Endothelial cell of umbilical vein (primary cell): Measurements from ENCODE around the gene ATAD3A. TPM values are rescaled to one million over a fixed set of nuclear protein-coding genes. Genes with fewer than 3 reads are reported as not detected.

Source experiments
- BruUV-seq: library from RNA; stranded (reverse); fragments of 400-500 nt; replicated peaks from 2 replicates; lab custom pipeline; 2021; lab: Mats Ljungman, UMichigan
- CTCF ChIA-PET: fragments of 300-600, 350-600 bp; sonication (Branson Sonifier 250); formaldehyde crosslinking; loops from one replicate; lab custom pipeline; 2021; ENCODE audit warnings: antibody characterized with exemption, inconsistent platforms; lab: Charles Lee
- POLR2A ChIA-PET: fragments of 300-600, 350-600 bp; sonication (Branson Sonifier 250); formaldehyde crosslinking; loops from one replicate; lab custom pipeline; 2021; ENCODE audit warnings: antibody characterized with exemption, inconsistent platforms; lab: Charles Lee
- DNase-seq: peaks from one replicate; pipeline ENCODE4 v3.0.0-alpha.2; 2011; ENCODE audit warnings: low read depth, low spot score
- FAIRE-seq: peaks from 2 replicates; lab custom pipeline; 2011; peaks lifted over from hg19 to GRCh38; lab: Jason Lieb, UNC
- H2AFZ ChIP-seq: 2 replicates; pipeline ENCODE4 v1.6.0; 2012; ENCODE audit warnings: low read depth, low read length, control low read depth, inconsistent platforms
- H3K27ac ChIP-seq: 2 replicates; pipeline ENCODE4 v1.5.1; 2011; ENCODE audit warnings: low read depth, mild to moderate bottlenecking, control low read depth, low read length, moderate library complexity; ENCODE audit not compliant: insufficient read depth
- H3K27me3 ChIP-seq, 2 experiments: 2 replicates each; pipeline versions ENCODE4 v1.6.0 to v1.6.1; 2011; ENCODE audit warnings: low read length in 2 of 2, mixed read lengths in 1 of 2; ENCODE audit not compliant: control insufficient read depth in 2 of 2, insufficient read depth in 2 of 2
- H3K36me3 ChIP-seq, 2 experiments: 2 replicates in 1 of 2; 3 replicates in 1 of 2; pipeline ENCODE4 v1.5.1; 2011; ENCODE audit warnings: low read length in 2 of 2, mild to moderate bottlenecking in 1 of 2, moderate library complexity in 1 of 2; ENCODE audit not compliant: control insufficient read depth in 2 of 2, insufficient read depth in 2 of 2; ENCODE audit errors: extremely low read depth in 1 of 2
- H3K4me1 ChIP-seq: 3 replicates; pipeline ENCODE4 v1.5.1; 2011; ENCODE audit warnings: mild to moderate bottlenecking, low read length; ENCODE audit not compliant: control insufficient read depth, insufficient read depth; ENCODE audit errors: extremely low read depth
- H3K4me2 ChIP-seq: 2 replicates; pipeline ENCODE4 v1.6.1; 2011; ENCODE audit warnings: low read length, control low read depth, mixed read lengths; ENCODE audit not compliant: insufficient read depth
- H3K4me3 ChIP-seq, 3 experiments: fragments of 200-600 bp in 1 of 3; sonication (generic), shearing (Covaris generic) in 1 of 3; replicated peaks in 1 of 3; 2 replicates each; pipeline ENCODE4 v1.5.1; 2011 to 2016; ENCODE audit warnings: control low read depth in 3 of 3, low read length in 3 of 3, mild to moderate bottlenecking in 2 of 3, inconsistent platforms in 1 of 3, low read depth in 1 of 3, moderate library complexity in 1 of 3; ENCODE audit not compliant: insufficient read depth in 1 of 3
- H3K79me2 ChIP-seq: 2 replicates; pipeline ENCODE4 v1.6.0; 2012; ENCODE audit warnings: low read length, inconsistent platforms; ENCODE audit not compliant: control insufficient read depth, insufficient read depth
- H3K9ac ChIP-seq: replicated peaks from 2 replicates; pipeline ENCODE3; 2011; ENCODE audit warnings: low read length, control low read depth; ENCODE audit not compliant: insufficient read depth; ENCODE audit errors: extremely low read depth
- H3K9me1 ChIP-seq: replicated peaks from 3 replicates; pipeline ENCODE4 v1.6.0; 2011; ENCODE audit warnings: mild to moderate bottlenecking, low read length; ENCODE audit not compliant: control insufficient read depth, insufficient read depth; ENCODE audit errors: extremely low read depth
- H3K9me3 ChIP-seq: replicated peaks from 2 replicates; pipeline ENCODE4 v1.5.1; 2012; ENCODE audit warnings: low read length, inconsistent platforms; ENCODE audit not compliant: control insufficient read depth, insufficient read depth
- H4K20me1 ChIP-seq: replicated peaks from 2 replicates; pipeline ENCODE3; 2011; ENCODE audit warnings: mild to moderate bottlenecking, low read length; ENCODE audit not compliant: control insufficient read depth, insufficient read depth; ENCODE audit errors: extremely low read depth
- EZH2 ChIP-seq: IDR thresholded peaks from 2 replicates; pipeline ENCODE4 v1.6.1; 2012; ENCODE audit warnings: borderline replicate concordance, low read depth, mild to moderate bottlenecking, moderate library complexity, low read length, inconsistent platforms; ENCODE audit not compliant: severe bottlenecking
- FOS ChIP-seq: IDR thresholded peaks from 2 replicates; pipeline ENCODE4 v1.6.1; 2011; ENCODE audit warnings: mild to moderate bottlenecking, low read length, moderate library complexity, borderline replicate concordance; ENCODE audit not compliant: insufficient read depth
- GATA2 ChIP-seq: IDR thresholded peaks from 2 replicates; pipeline ENCODE4 v1.7.0; 2011; ENCODE audit warnings: low read depth, mild to moderate bottlenecking, moderate library complexity, mixed read lengths, low read length; ENCODE audit not compliant: insufficient read length, insufficient read depth
- JUN ChIP-seq: IDR thresholded peaks from 2 replicates; pipeline ENCODE4 v1.6.1; 2011; ENCODE audit warnings: borderline replicate concordance, low read depth; ENCODE audit not compliant: insufficient read length, insufficient read depth
- MYC ChIP-seq: IDR thresholded peaks from one replicate; pipeline ENCODE4 v1.6.1; 2011; ENCODE audit warnings: mild to moderate bottlenecking, low read depth, low read length
- POLR2A ChIP-seq: IDR thresholded peaks from 2 replicates; pipeline ENCODE4 v1.6.1; 2012; ENCODE audit warnings: low read depth, mild to moderate bottlenecking, control low read depth, low read length
- POLR2AphosphoS5 ChIP-seq: IDR thresholded peaks from 2 replicates; pipeline ENCODE4 v1.6.1; 2012; ENCODE audit warnings: low read depth, mild to moderate bottlenecking, control low read depth, low read length, moderate library complexity; ENCODE audit not compliant: insufficient read depth
- dilution Hi-C: fragments of 300-500 bp; cut with MboI; formaldehyde crosslinking; loops from one replicate; pipeline ENCODE4 v1.15.0; 2019; ENCODE audit warnings: low sequenced_read_pairs; ENCODE audit not compliant: extremely low pct_ligation_motif_present
- intact Hi-C: fragments of 100-400 bp; cut with micrococcal nuclease; formaldehyde crosslinking; loops from one replicate; pipeline ENCODE4 v1.10.0; 2022
- polyA plus RNA-seq, 4 experiments: library from polyadenylated mRNA; depleted of rRNA in 3 of 4; stranded (reverse) in 3 of 4; unstranded in 1 of 4; fragments of >200 nt; gene quantifications; 2 replicates each; pipeline versions ENCODE4 v1.2.1 to v1.2.3, GENCODE V29; 2011 to 2012; ENCODE audit warnings: missing spikeins in 1 of 4
- total RNA-seq: library from RNA; stranded (reverse); gene quantifications from 2 replicates; pipeline ENCODE4 v1.2.3, GENCODE V29; 2021
- TF ChIP-seq, protein P1 (sequence below), 2 donors: IDR thresholded peaks; 1 replicate in 1 of 2; 2 replicates in 1 of 2; pipeline ENCODE4 v1.5.1; 2011; ENCODE audit warnings: low read length in 2 of 2, mild to moderate bottlenecking in 2 of 2, moderate library complexity in 2 of 2, control low read depth in 1 of 2, inconsistent platforms in 1 of 2, low read depth in 1 of 2; ENCODE audit not compliant: insufficient read depth in 1 of 2; ENCODE audit errors: extremely low read depth in 1 of 2
- TF ChIP-seq, protein P2 (sequence below): IDR thresholded peaks from 2 replicates; pipeline ENCODE4 v1.6.1; 2011; ENCODE audit not compliant: insufficient read depth, insufficient read length

Gene ATAD3A
- total and polyA plus RNA-seq, 2 donors (not counting 3 experiments of a cell fraction or from before 2014, with no cell fraction given) = 24.9 to 55.2 TPM

DNA sequence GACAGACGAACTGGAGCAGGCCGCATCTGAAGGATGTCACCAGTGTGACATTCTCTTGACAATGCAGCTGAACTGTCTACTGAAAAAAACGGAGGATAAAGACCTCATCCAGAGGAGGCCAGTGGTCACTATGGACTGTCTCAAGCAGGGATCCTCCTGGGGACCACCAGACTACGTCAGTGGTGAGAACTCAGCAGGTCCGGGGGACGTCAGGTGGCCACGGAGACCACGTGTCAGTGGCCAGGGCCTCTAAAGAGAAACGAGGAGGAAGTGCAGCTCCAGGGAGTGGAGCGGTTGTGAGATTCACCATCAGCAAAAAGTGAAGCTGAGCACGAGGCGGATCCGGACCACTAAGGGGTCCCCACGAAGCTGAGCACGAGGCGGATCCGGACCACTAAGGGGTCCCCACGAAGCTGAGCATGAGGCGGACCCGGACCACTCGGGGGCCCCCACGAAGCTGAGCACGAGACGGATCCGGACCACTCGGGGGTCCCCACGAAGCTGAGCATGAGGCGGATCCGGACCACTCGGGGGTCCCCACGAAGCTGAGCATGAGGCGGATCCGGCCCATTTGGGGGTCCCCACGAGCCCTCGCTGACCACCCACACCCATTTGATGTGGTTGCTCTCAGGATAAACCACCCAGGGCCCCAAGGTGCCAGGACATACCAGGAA is 42.0 kb downstream of the ATAD3A start:
- ChIA-PET POLR2A (no interaction called here), CTCF (interaction anchor here (1.3 kb wide), 1 partner anchor 8 kb away, joined by 3 read pairs; no protein-coding TSS in a partner anchor)
- no peak overlapping the region for H3K4me2 ChIP-seq
- no peak overlapping the region for H3K9ac ChIP-seq
- H4K20me1 ChIP-seq = no peaks in the 10 kb centered on the region
- no TSS peak for BruUV-seq
- TF ChIP-seq POLR2AphosphoS5 = no peak
- no peak for TF ChIP-seq FOS
- intact Hi-C loops = no loop called here
- dilution Hi-C loops = no loop called here
- no peak for DNase-seq
- FAIRE-seq = no peak
- no peaks in the 10 kb centered on the region for H3K27me3 ChIP-seq
- H3K9me3 ChIP-seq = no peaks in the 10 kb centered on the region
- H3K79me2 ChIP-seq = peaks cover 7% of the 10 kb centered on the region
- no peak overlapping the region for H3K27ac ChIP-seq
- no peaks in the 10 kb centered on the region for H3K9me1 ChIP-seq
- no peaks in the 10 kb centered on the region for H3K4me1 ChIP-seq
- no peaks in the 10 kb centered on the region for H3K36me3 ChIP-seq
- no peak overlapping the region for H2AFZ ChIP-seq
- H3K4me3 ChIP-seq = no peak overlapping the region

DNA sequence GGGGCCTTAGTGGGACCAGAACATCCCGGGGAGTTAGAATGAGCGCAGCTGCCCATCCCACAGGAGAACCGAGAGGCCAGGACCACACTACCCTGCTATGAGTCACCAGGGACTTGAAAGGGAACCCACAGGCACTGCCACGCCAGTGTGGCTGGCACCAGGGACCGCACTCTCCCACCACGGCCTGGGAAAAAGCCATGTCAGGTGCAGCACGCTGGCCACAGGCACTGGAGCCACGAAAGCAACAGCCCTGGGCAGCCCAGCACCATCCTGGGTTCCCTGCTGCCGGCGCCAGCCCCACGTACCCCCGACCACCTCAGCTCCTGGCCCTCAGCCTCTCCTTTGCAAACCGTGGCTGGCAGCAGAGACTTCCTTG is 42.6 kb downstream of the ATAD3A start:
- H2AFZ ChIP-seq = no peak overlapping the region
- no peak for FAIRE-seq
- dilution Hi-C loops (no loop called here), intact Hi-C loops (no loop called here)
- no peaks in the 10 kb centered on the region for H3K9me3 ChIP-seq
- H3K36me3 ChIP-seq = no peaks in the 10 kb centered on the region
- TF ChIP-seq POLR2AphosphoS5 (no peak), EZH2 (no peak), FOS (no peak), MYC (no peak), GATA2 (no peak), JUN (no peak), POLR2A (no peak)
- TF ChIP-seq, protein P1, sequence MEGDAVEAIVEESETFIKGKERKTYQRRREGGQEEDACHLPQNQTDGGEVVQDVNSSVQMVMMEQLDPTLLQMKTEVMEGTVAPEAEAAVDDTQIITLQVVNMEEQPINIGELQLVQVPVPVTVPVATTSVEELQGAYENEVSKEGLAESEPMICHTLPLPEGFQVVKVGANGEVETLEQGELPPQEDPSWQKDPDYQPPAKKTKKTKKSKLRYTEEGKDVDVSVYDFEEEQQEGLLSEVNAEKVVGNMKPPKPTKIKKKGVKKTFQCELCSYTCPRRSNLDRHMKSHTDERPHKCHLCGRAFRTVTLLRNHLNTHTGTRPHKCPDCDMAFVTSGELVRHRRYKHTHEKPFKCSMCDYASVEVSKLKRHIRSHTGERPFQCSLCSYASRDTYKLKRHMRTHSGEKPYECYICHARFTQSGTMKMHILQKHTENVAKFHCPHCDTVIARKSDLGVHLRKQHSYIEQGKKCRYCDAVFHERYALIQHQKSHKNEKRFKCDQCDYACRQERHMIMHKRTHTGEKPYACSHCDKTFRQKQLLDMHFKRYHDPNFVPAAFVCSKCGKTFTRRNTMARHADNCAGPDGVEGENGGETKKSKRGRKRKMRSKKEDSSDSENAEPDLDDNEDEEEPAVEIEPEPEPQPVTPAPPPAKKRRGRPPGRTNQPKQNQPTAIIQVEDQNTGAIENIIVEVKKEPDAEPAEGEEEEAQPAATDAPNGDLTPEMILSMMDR (IDR thresholded peaks at IDR 0.05; ENCODE audit: extremely low read depth in 1 of 2, insufficient read depth in 1 of 2, low read depth in 1 of 2, low read length in 2 of 2) = no peak
- TF ChIP-seq, protein P2, sequence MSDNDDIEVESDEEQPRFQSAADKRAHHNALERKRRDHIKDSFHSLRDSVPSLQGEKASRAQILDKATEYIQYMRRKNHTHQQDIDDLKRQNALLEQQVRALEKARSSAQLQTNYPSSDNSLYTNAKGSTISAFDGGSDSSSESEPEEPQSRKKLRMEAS = no peak
- BruUV-seq = no TSS peak
- H3K4me3 ChIP-seq = no peak overlapping the region
- ChIA-PET POLR2A (no interaction called here), CTCF (interaction anchor here (0.9 to 1.3 kb wide), 2 partner anchors 8 to 18 kb away, joined by 3 to 5 read pairs; no protein-coding TSS in a partner anchor)
- no peak for DNase-seq
- H3K79me2 ChIP-seq = peaks cover 7% of the 10 kb centered on the region
- no peaks in the 10 kb centered on the region for H4K20me1 ChIP-seq
- H3K9ac ChIP-seq = no peak overlapping the region
- H3K27ac ChIP-seq = no peak overlapping the region
- no peak overlapping the region for H3K4me2 ChIP-seq
- no peaks in the 10 kb centered on the region for H3K27me3 ChIP-seq
- no peaks in the 10 kb centered on the region for H3K4me1 ChIP-seq
- H3K9me1 ChIP-seq = no peaks in the 10 kb centered on the region
